Chondrocyte (in vitro differentiated cells): ENCODE data around the gene WFDC10A. TPM values are rescaled to one million over a fixed set of nuclear protein-coding genes. Genes with fewer than 3 reads are reported as not detected.

Experiments
- DNase-seq: peaks from one replicate; pipeline ENCODE4 v3.0.0; 2021; ENCODE audit warnings: mixed read lengths, low spot score
- H3K27ac Mint-ChIP-seq: one replicate; pipeline ENCODE4 v1.8.0; 2021; ENCODE audit warnings: mild to moderate bottlenecking, moderate library complexity, mixed read lengths; ENCODE audit not compliant: unreplicated experiment
- H3K27me3 Mint-ChIP-seq: 2 replicates; pipeline ENCODE4 v1.8.0; 2021; ENCODE audit warnings: low read depth, mixed read lengths
- H3K36me3 Mint-ChIP-seq: 2 replicates; pipeline ENCODE4 v1.8.0; 2021; ENCODE audit warnings: low read depth, mixed read lengths
- H3K4me1 Mint-ChIP-seq: 2 replicates; pipeline ENCODE4 v1.8.0; 2021; ENCODE audit warnings: low read depth, mild to moderate bottlenecking, mixed read lengths
- H3K4me3 Mint-ChIP-seq: one replicate; pipeline ENCODE4 v1.8.0; 2021; ENCODE audit warnings: mild to moderate bottlenecking, moderate library complexity, mixed read lengths; ENCODE audit not compliant: unreplicated experiment
- H3K9me3 Mint-ChIP-seq: 2 replicates; pipeline ENCODE4 v1.8.0; 2021; ENCODE audit warnings: low read depth, mixed read lengths
- total RNA-seq: library from RNA; stranded (reverse); gene quantifications from 3 replicates; pipeline ENCODE4 v1.2.1, GENCODE V29; 2021
- TF ChIP-seq, protein P1 (sequence below): fragments of 200-600 bp; sonication (generic); IDR thresholded peaks from 2 replicates; pipeline ENCODE4 v1.5.0; 2021; ENCODE audit warnings: antibody characterized with exemption, mild to moderate bottlenecking, moderate library complexity

Gene WFDC10A
- total RNA-seq, 1 donor from 2014 or later, result not detected

DNA sequence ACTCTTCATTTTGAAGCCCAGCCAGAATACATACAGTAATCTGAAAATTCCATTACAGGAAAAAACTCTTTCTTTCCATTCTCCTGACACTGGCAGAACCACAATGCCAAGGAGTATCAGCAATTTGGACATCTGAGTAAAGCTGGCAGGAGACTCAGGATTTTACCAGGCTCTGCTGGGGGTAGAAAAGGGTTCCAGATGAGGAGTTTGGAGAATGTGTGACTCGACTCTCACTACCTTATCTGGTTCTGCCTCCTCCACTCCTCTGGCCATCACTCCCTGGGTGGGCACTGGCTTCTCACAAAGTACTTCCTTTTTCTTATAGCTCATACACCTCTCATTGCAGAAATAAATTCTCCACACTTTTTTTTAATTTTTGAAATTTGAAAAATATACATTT lies 39.8 kb upstream of the WFDC10A start:
- H3K36me3 Mint-ChIP-seq, result peaks cover 4% of the 10 kb centered on the region
- peaks cover 17% of the 10 kb centered on the region for H3K27me3 Mint-ChIP-seq
- no peak for DNase-seq
- H3K4me1 Mint-ChIP-seq, result no peaks in the 10 kb centered on the region
- TF ChIP-seq, protein P1, sequence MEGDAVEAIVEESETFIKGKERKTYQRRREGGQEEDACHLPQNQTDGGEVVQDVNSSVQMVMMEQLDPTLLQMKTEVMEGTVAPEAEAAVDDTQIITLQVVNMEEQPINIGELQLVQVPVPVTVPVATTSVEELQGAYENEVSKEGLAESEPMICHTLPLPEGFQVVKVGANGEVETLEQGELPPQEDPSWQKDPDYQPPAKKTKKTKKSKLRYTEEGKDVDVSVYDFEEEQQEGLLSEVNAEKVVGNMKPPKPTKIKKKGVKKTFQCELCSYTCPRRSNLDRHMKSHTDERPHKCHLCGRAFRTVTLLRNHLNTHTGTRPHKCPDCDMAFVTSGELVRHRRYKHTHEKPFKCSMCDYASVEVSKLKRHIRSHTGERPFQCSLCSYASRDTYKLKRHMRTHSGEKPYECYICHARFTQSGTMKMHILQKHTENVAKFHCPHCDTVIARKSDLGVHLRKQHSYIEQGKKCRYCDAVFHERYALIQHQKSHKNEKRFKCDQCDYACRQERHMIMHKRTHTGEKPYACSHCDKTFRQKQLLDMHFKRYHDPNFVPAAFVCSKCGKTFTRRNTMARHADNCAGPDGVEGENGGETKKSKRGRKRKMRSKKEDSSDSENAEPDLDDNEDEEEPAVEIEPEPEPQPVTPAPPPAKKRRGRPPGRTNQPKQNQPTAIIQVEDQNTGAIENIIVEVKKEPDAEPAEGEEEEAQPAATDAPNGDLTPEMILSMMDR, result no peak
- no peak overlapping the region for H3K27ac Mint-ChIP-seq
- no peak overlapping the region for H3K4me3 Mint-ChIP-seq
- peaks cover 4% of the 10 kb centered on the region for H3K9me3 Mint-ChIP-seq

DNA sequence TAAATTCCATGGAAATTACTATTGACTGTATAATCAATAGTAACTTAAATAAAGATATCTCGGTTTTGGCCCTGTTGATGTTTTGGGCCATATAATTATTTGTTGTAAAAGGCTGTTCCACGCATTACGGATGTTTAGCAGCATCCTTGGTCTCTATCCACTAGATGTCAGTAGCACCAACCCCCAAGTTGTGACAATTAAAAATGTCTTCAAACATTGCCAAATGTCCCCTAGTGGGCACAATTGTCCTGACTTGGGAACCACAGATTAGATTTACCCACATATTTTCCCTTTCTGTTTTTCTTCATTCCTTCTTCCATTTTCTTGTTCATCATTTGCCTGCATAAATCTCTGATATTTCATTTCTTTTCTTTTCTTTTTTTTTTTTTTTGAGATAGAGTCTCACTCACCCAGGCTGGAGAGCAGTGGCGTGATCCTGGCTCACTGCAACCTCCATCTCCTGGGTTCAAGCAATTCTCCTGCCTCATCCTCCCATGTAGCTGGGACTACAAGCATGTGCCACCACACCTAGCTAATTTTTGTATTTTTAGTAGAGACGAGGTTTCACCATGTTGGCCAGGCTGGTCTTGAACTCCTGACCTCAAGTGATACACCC lies 36.9 kb upstream of the WFDC10A start:
- TF ChIP-seq, protein P1, result peak; percentile 76
- H3K9me3 Mint-ChIP-seq, result peaks cover 4% of the 10 kb centered on the region
- no peak overlapping the region for H3K27ac Mint-ChIP-seq
- H3K4me3 Mint-ChIP-seq, result no peak overlapping the region
- H3K27me3 Mint-ChIP-seq, result peaks cover 22% of the 10 kb centered on the region
- H3K4me1 Mint-ChIP-seq, result no peaks in the 10 kb centered on the region
- DNase-seq, result no peak
- H3K36me3 Mint-ChIP-seq, result peaks cover 4% of the 10 kb centered on the region

DNA sequence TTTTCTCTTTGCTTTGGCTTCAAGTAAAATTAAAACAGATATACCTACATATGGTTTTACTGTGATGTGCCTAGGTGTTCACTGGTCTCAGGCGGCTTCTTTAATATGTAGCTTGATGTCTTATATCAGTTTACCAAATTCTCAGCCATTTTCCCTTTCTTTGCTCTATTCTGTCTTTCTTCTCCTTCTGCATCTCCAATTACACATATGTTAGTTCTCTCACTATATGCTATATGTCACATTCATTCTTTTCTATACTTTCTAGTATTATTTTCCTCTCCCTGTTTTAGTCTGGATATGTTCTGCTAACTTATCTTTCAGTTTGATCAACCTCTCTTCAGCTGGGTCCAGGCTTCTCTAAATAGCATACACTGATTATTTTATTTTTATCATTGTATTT lies 36.0 kb upstream of the WFDC10A start:
- Mint-ChIP-seq H3K27me3 (peaks cover 27% of the 10 kb centered on the region), H3K4me3 (no peak overlapping the region), H3K27ac (no peak overlapping the region), H3K36me3 (peaks cover 4% of the 10 kb centered on the region), H3K9me3 (peaks cover 4% of the 10 kb centered on the region), H3K4me1 (no peaks in the 10 kb centered on the region)
- DNase-seq, result no peak
- TF ChIP-seq, protein P1, result no peak

DNA sequence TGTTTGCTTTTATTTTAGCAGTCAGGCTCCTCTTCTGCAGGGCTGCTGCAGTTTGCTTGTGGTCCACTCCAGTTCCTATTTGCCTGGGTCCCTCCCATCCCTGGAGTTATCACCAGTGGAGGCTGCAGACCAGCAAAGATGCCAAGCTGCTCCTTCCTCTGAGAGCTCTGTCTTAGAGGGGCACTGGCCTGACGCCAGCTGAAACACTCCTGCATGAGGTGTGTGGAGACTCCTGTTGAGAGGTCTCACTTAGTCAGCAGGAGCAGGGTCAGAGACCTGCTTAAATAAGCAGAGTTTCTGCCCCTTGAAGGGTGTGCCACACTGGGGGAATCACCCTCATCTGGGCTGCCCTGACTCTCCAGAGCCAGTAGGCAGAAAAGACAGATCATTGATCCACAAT lies 34.3 kb upstream of the WFDC10A start:
- H3K4me3 Mint-ChIP-seq, result no peak overlapping the region
- H3K9me3 Mint-ChIP-seq, result peaks cover 4% of the 10 kb centered on the region
- no peak overlapping the region for H3K27ac Mint-ChIP-seq
- H3K4me1 Mint-ChIP-seq, result no peaks in the 10 kb centered on the region
- H3K36me3 Mint-ChIP-seq, result peaks cover 4% of the 10 kb centered on the region
- no peak for DNase-seq
- H3K27me3 Mint-ChIP-seq, result peaks cover 21% of the 10 kb centered on the region
- TF ChIP-seq, protein P1, result no peak

DNA sequence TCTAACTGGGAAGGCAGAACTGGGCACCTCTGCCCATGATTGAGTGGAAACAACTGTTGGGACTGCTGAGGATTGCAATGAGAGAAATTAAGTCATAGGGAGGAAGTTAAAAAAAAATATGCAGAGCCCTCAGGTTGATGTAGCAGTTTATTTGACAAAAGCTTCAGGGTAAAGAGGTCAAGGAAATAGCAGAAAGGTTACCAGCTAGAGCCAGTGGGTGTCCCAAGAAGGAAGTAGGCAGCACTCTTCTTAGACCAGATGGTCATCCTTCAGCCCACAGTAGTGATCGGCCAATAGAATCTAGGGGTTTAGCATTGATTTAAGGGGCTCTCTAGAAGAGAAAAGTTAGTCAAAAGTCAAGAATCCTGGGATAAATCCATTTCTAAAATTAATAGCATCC lies 21.7 kb upstream of the WFDC10A start:
- Mint-ChIP-seq H3K4me3 (no peak overlapping the region), H3K4me1 (no peaks in the 10 kb centered on the region)
- DNase-seq, result no peak

More for the DNA sequence above, 21.7 kb upstream of the WFDC10A start:
- peaks cover 2% of the 10 kb centered on the region for H3K36me3 Mint-ChIP-seq
- peaks cover 31% of the 10 kb centered on the region for H3K9me3 Mint-ChIP-seq
- H3K27ac Mint-ChIP-seq, result no peak overlapping the region
- no peaks in the 10 kb centered on the region for H3K27me3 Mint-ChIP-seq
- TF ChIP-seq, protein P1, result no peak
